NT2/D1 (cell line): ENCODE results near the gene CPZ.

Experiments
- SUZ12 ChIP-seq: IDR thresholded peaks from 2 replicates; pipeline ENCODE4 v1.6.1; 2011; ENCODE audit not compliant: insufficient read length, insufficient read depth; ENCODE audit errors: extremely low read depth
- YY1 ChIP-seq: IDR thresholded peaks from 2 replicates; pipeline ENCODE4 v1.6.1; 2011; ENCODE audit not compliant: insufficient read length, insufficient read depth
- ZNF274 ChIP-seq: IDR thresholded peaks from 2 replicates; pipeline ENCODE4 v1.6.1; 2011; ENCODE audit warnings: mild to moderate bottlenecking, low read depth, low read length

DNA sequence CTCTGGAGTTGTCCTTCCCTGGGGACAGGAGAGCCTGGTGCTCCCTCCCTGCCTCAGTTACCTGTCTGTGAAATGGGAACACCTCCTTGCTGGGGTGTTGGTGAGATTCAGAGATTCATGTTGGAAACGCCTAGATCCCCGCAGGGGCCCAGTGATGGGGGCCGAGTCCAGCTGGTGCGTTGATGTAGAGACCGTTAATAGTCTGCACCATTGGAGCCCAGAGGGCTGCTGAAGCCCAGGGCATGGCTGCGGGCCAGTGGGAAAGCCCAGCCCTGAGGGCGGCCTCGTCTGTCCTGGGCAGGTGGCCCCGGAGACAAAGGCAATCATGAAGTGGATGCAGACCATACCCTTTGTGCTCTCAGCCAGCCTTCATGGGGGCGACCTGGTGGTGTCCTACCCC, 14.4 kb downstream of the CPZ start:
- TF ChIP-seq YY1 (no peak), ZNF274 (no peak), SUZ12 (no peak)
